BLaER1 (cell line): ENCODE measurements around the gene PSMG4.

Experiments
- H3K27ac ChIP-seq: shearing (Covaris generic); formaldehyde crosslinking; 2 replicates; pipeline ENCODE4 v1.8.1; 2022
- H3K27me3 ChIP-seq: shearing (Covaris generic); formaldehyde crosslinking; 2 replicates; pipeline ENCODE4 v1.8.1; 2022
- H3K36me3 ChIP-seq: shearing (Covaris generic); formaldehyde crosslinking; 2 replicates; pipeline ENCODE4 v1.8.1; 2022
- H3K4me1 ChIP-seq: shearing (Covaris generic); formaldehyde crosslinking; 2 replicates; pipeline ENCODE4 v1.8.1; 2022
- H3K4me2 ChIP-seq: shearing (Covaris generic); formaldehyde crosslinking; 2 replicates; pipeline ENCODE4 v1.8.1; 2022
- H3K4me3 ChIP-seq: shearing (Covaris generic); formaldehyde crosslinking; 2 replicates; pipeline ENCODE4 v1.8.1; 2022
- H3K9ac ChIP-seq: shearing (Covaris generic); formaldehyde crosslinking; 2 replicates; pipeline ENCODE4 v1.8.1; 2022
- H3K9me3 ChIP-seq: shearing (Covaris generic); formaldehyde crosslinking; 2 replicates; pipeline ENCODE4 v1.8.1; 2022
- H4K20me1 ChIP-seq: shearing (Covaris generic); formaldehyde crosslinking; 2 replicates; pipeline ENCODE4 v1.8.1; 2022
- Cebpa-rat ChIP-seq: shearing (Covaris generic); IDR thresholded peaks from 2 replicates; pipeline ENCODE4 v1.8.1; 2022

The PSMG4 gene

GRCh38 chr6:3293271-3294155 is 34.8 kb downstream of the PSMG4 start:
- Histone ChIP-seq H3K27me3 (no peaks in the 10 kb centered on the region), H3K36me3 (no peaks in the 10 kb centered on the region), H3K4me1 (peaks cover 30% of the 10 kb centered on the region), H3K4me2 (no peak overlapping the region), H3K4me3 (no peak overlapping the region), H4K20me1 (no peaks in the 10 kb centered on the region), H3K27ac (no peak overlapping the region), H3K9ac (no peak overlapping the region), H3K9me3 (no peaks in the 10 kb centered on the region)
- no peak for TF ChIP-seq Cebpa-rat

- H3K9ac ChIP-seq = no peak overlapping the region
- H3K4me3 ChIP-seq = no peak overlapping the region
- no peaks in the 10 kb centered on the region for H3K9me3 ChIP-seq
- no peak for TF ChIP-seq Cebpa-rat
- H4K20me1 ChIP-seq = no peaks in the 10 kb centered on the region
- no peak overlapping the region for H3K4me2 ChIP-seq
- H3K4me1 ChIP-seq = peaks cover 21% of the 10 kb centered on the region
- H3K27me3 ChIP-seq = no peaks in the 10 kb centered on the region
- H3K36me3 ChIP-seq = no peaks in the 10 kb centered on the region
- H3K27ac ChIP-seq = no peak overlapping the region
These were observed 35.6 kb downstream of the PSMG4 start for GRCh38 chr6:3294396-3294795.

- no peaks in the 10 kb centered on the region for H3K36me3 ChIP-seq
- H3K27ac ChIP-seq = peak overlapping the region; percentile 1; the same call in 1 of the 2 replicates
- H3K9me3 ChIP-seq = no peaks in the 10 kb centered on the region
- H3K4me2 ChIP-seq = peak overlapping the region; percentile 22; the same call in 1 of the 2 replicates
- no peak overlapping the region for H3K4me3 ChIP-seq
- no peak overlapping the region for H3K9ac ChIP-seq
- H4K20me1 ChIP-seq = no peaks in the 10 kb centered on the region
- TF ChIP-seq Cebpa-rat = no peak
- H3K4me1 ChIP-seq = peaks cover 13% of the 10 kb centered on the region
- no peaks in the 10 kb centered on the region for H3K27me3 ChIP-seq
These were observed 36.4 kb downstream of the PSMG4 start for GRCh38 chr6:3294921-3295871.

- no peaks in the 10 kb centered on the region for H3K27me3 ChIP-seq
- H3K4me1 ChIP-seq = peaks cover 12% of the 10 kb centered on the region
- no peak overlapping the region for H3K4me3 ChIP-seq
- H3K36me3 ChIP-seq = no peaks in the 10 kb centered on the region
- no peak for TF ChIP-seq Cebpa-rat
- H4K20me1 ChIP-seq = no peaks in the 10 kb centered on the region
- no peaks in the 10 kb centered on the region for H3K9me3 ChIP-seq
- H3K27ac ChIP-seq = no peak overlapping the region
- H3K9ac ChIP-seq = no peak overlapping the region
- H3K4me2 ChIP-seq = peak overlapping the region; percentile 22; the same call in 1 of the 2 replicates
These were observed 37.3 kb downstream of the PSMG4 start for GRCh38 chr6:3296078-3296477.

- H3K27ac ChIP-seq = no peak overlapping the region
These were observed 37.8 kb downstream of the PSMG4 start for GRCh38 chr6:3296537-3296936.

GRCh38 chr6:3297006-3297405 is 38.3 kb downstream of the PSMG4 start:
- Histone ChIP-seq H4K20me1 (no peaks in the 10 kb centered on the region), H3K27me3 (no peaks in the 10 kb centered on the region), H3K36me3 (no peaks in the 10 kb centered on the region), H3K4me1 (peaks cover 12% of the 10 kb centered on the region), H3K4me2 (no peak overlapping the region), H3K9me3 (no peaks in the 10 kb centered on the region), H3K4me3 (no peak overlapping the region), H3K27ac (no peak overlapping the region), H3K9ac (no peak overlapping the region)
- no peak for TF ChIP-seq Cebpa-rat

More at GRCh38 chr6:3296537-3296936, 37.8 kb downstream of the PSMG4 start:
- H3K4me2 ChIP-seq = no peak overlapping the region; the same call in 1 of the 2 replicates
- H4K20me1 ChIP-seq = no peaks in the 10 kb centered on the region
- H3K9ac ChIP-seq = no peak overlapping the region
- no peaks in the 10 kb centered on the region for H3K36me3 ChIP-seq
- H3K4me1 ChIP-seq = peaks cover 12% of the 10 kb centered on the region
- no peak for TF ChIP-seq Cebpa-rat
- no peaks in the 10 kb centered on the region for H3K9me3 ChIP-seq
- no peaks in the 10 kb centered on the region for H3K27me3 ChIP-seq
- no peak overlapping the region for H3K4me3 ChIP-seq

- H3K36me3 ChIP-seq = no peaks in the 10 kb centered on the region
These were observed 39.2 kb downstream of the PSMG4 start for GRCh38 chr6:3297909-3298308.

GRCh38 chr6:3299221-3299620 is 40.5 kb downstream of the PSMG4 start:
- Histone ChIP-seq H3K36me3 (no peaks in the 10 kb centered on the region), H3K9me3 (no peaks in the 10 kb centered on the region), H4K20me1 (no peaks in the 10 kb centered on the region), H3K9ac (no peak overlapping the region), H3K27me3 (no peaks in the 10 kb centered on the region), H3K4me1 (peaks cover 12% of the 10 kb centered on the region), H3K27ac (no peak overlapping the region), H3K4me3 (no peak overlapping the region), H3K4me2 (no peak overlapping the region)
- TF ChIP-seq Cebpa-rat = no peak

More at GRCh38 chr6:3297909-3298308, 39.2 kb downstream of the PSMG4 start:
- H3K27me3 ChIP-seq = no peaks in the 10 kb centered on the region
- no peaks in the 10 kb centered on the region for H3K9me3 ChIP-seq
- no peak overlapping the region for H3K4me3 ChIP-seq
- no peaks in the 10 kb centered on the region for H4K20me1 ChIP-seq
- TF ChIP-seq Cebpa-rat = no peak
- peaks cover 12% of the 10 kb centered on the region for H3K4me1 ChIP-seq
- H3K9ac ChIP-seq = no peak overlapping the region
- H3K4me2 ChIP-seq = no peak overlapping the region
- H3K27ac ChIP-seq = no peak overlapping the region

- Histone ChIP-seq H4K20me1 (no peaks in the 10 kb centered on the region), H3K27ac (no peak overlapping the region), H3K36me3 (no peaks in the 10 kb centered on the region), H3K9ac (no peak overlapping the region), H3K9me3 (0 out of 2 replicates have a peak, but pooled peaks cover 4% of the 10 kb centered on the region), H3K27me3 (no peaks in the 10 kb centered on the region), H3K4me2 (no peak overlapping the region), H3K4me3 (no peak overlapping the region), H3K4me1 (no peaks in the 10 kb centered on the region)
- TF ChIP-seq Cebpa-rat = no peak
These were observed 42.8 kb downstream of the PSMG4 start for GRCh38 chr6:3301506-3301905.
